Endothelial cell (in vitro differentiated cells): ENCODE measurements around the gene IGLL1. TPM values are rescaled to one million over a fixed set of nuclear protein-coding genes. Genes with fewer than 3 reads are reported as not detected.
"Not testable (repeated sequence)": the region's sequence is repeated elsewhere in the genome, so short reads cannot be mapped to it uniquely, and the experiment has no call there.

Experiments used
- DNase-seq: peaks from one replicate; pipeline ENCODE4 v3.0.0; 2021; ENCODE audit warnings: low spot score
- H3K27ac Mint-ChIP-seq: one replicate; pipeline ENCODE4 v1.8.0; 2021; ENCODE audit warnings: mixed read lengths, inconsistent platforms; ENCODE audit not compliant: unreplicated experiment
- H3K27me3 Mint-ChIP-seq: one replicate; pipeline ENCODE4 v1.8.0; 2021; ENCODE audit warnings: mild to moderate bottlenecking, moderate library complexity, mixed read lengths, inconsistent platforms; ENCODE audit not compliant: unreplicated experiment
- H3K36me3 Mint-ChIP-seq: one replicate; pipeline ENCODE4 v1.8.0; 2021; ENCODE audit warnings: mild to moderate bottlenecking, low read depth, mixed read lengths, inconsistent platforms; ENCODE audit not compliant: unreplicated experiment
- H3K4me1 Mint-ChIP-seq: one replicate; pipeline ENCODE4 v1.8.0; 2021; ENCODE audit warnings: mild to moderate bottlenecking, mixed read lengths, inconsistent platforms; ENCODE audit not compliant: unreplicated experiment
- H3K4me3 Mint-ChIP-seq: one replicate; pipeline ENCODE4 v1.8.0; 2021; ENCODE audit warnings: mild to moderate bottlenecking, mixed read lengths, inconsistent platforms; ENCODE audit not compliant: unreplicated experiment
- H3K9me3 Mint-ChIP-seq: one replicate; pipeline ENCODE4 v1.8.0; 2021; ENCODE audit warnings: mixed read lengths, inconsistent platforms; ENCODE audit not compliant: unreplicated experiment
- total RNA-seq: library from RNA; stranded (reverse); fragmentation: NEBNext Ultra II Directional; extraction: Animal tissue kit (Norgen Biotek cat#: 25700); gene quantifications from one replicate; pipeline ENCODE4 v1.2.1, GENCODE V29; 2021; ENCODE audit not compliant: unreplicated experiment
- TF ChIP-seq, protein P1 (sequence below): fragments of 200-600 bp; sonication (generic); IDR thresholded peaks from one replicate; pipeline ENCODE4 v1.5.0; 2021; ENCODE audit warnings: antibody characterized with exemption; ENCODE audit not compliant: unreplicated experiment

Gene IGLL1
- total RNA-seq, 1 donor from 2014 or later: not detected

DNA sequence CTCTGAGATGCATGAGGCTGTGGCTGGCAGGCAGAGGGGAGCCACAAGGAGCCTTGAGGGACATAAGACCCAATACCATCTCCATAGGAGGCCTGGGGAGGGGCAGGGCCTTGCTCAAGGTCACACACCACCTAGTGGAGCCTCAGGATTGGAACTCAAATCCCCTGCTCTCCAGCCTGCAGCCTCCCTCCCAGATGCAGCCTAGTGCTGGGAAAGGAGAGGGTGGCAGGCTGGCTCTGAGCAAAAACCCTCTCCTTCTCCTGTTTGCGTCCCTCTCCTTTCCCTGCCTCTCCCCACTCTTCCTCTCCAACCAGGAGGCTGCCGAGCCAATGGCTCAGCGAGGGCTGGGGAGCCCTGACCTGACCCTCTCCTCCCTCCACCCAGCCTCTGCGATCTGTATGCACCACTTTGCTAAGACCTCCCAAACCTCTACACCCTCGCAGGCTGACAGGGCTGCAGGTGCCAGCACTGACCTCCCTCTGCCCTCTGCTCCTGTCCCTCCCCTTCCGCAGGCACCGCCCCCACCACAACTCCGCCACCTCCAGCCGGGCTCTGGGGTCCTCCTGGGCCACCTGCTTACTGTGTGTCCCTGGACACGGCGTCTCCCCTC lies 14.7 kb downstream of the IGLL1 start:
- Mint-ChIP-seq H3K9me3 (no peaks in the 10 kb centered on the region), H3K4me3 (peak overlapping the region; percentile 83), H3K4me1 (no peaks in the 10 kb centered on the region), H3K27ac (no peak overlapping the region), H3K27me3 (peaks cover 17% of the 10 kb centered on the region), H3K36me3 (no peaks in the 10 kb centered on the region)
- no peak for DNase-seq
- TF ChIP-seq, protein P1, sequence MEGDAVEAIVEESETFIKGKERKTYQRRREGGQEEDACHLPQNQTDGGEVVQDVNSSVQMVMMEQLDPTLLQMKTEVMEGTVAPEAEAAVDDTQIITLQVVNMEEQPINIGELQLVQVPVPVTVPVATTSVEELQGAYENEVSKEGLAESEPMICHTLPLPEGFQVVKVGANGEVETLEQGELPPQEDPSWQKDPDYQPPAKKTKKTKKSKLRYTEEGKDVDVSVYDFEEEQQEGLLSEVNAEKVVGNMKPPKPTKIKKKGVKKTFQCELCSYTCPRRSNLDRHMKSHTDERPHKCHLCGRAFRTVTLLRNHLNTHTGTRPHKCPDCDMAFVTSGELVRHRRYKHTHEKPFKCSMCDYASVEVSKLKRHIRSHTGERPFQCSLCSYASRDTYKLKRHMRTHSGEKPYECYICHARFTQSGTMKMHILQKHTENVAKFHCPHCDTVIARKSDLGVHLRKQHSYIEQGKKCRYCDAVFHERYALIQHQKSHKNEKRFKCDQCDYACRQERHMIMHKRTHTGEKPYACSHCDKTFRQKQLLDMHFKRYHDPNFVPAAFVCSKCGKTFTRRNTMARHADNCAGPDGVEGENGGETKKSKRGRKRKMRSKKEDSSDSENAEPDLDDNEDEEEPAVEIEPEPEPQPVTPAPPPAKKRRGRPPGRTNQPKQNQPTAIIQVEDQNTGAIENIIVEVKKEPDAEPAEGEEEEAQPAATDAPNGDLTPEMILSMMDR: no peak

DNA sequence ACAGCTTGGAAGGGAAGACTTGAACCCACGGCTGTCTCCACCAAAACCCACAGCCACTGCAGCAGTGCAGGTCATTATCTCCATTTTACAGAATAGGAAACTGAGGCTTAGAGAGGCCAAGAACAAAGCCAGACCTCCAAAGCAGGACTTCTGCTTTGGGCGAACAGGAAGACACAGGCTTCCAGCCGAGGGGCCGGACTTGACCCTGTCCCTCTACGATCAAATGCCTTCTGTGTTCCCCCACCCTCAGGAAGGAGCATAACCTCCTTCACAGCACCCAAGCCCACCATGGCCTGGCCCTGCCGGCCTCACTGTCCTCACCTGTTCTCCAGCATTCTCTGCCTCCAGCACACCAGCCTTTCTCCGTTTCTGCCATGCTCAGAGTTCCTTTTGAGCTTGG lies 15.8 kb downstream of the IGLL1 start:
- Mint-ChIP-seq H3K4me1 (no peaks in the 10 kb centered on the region), H3K27ac (no peak overlapping the region), H3K4me3 (no peak overlapping the region), H3K9me3 (no peaks in the 10 kb centered on the region), H3K27me3 (peaks cover 17% of the 10 kb centered on the region), H3K36me3 (no peaks in the 10 kb centered on the region)
- TF ChIP-seq, protein P1: no peak
- no peak for DNase-seq

DNA sequence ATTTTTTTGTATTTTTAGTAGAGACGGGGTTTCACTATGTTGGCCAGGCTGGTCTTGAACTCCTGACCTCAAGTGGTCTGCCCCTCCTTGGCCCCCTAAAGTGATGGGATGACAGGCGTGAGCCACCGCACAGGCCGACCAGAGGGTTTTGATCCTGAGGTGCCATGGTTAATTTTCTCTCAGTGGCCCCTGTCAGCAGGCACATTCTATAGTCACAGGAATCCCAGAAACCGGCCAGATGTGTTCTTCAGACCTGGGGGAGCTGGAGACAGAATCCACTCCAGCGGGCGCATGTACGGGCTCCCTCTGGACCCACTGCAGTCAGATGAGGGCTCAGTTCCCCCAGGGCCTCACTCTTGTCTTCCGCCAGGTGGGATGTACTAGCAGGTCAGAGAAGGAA lies 17.0 kb downstream of the IGLL1 start:
- peaks cover 17% of the 10 kb centered on the region for H3K27me3 Mint-ChIP-seq
- H3K27ac Mint-ChIP-seq: no peak overlapping the region
- no peak for DNase-seq
- TF ChIP-seq, protein P1: no peak
- H3K36me3 Mint-ChIP-seq: no peaks in the 10 kb centered on the region
- no peaks in the 10 kb centered on the region for H3K4me1 Mint-ChIP-seq
- H3K9me3 Mint-ChIP-seq: no peaks in the 10 kb centered on the region
- no peak overlapping the region for H3K4me3 Mint-ChIP-seq

DNA sequence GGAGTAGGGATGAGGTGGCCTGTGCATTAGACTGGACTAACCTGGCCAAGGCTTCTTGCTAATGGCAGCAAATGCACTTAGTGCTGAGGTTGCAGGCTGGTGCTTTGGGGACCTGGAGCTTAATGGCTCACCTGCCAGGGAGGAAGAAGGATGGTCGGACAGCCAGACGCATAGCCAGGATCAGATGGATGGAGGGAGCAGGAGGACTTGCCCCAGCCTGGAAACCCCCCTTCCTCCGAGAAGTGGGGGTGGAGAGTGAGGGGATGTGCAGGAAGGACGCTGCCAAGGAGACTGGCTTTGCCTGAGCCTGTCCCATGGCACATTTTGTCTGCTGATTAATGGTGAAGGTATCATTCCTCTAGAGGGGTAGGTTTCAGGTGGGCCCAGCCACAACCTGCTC lies 17.9 kb downstream of the IGLL1 start:
- Mint-ChIP-seq H3K4me3 (no peak overlapping the region), H3K36me3 (no peaks in the 10 kb centered on the region), H3K27me3 (peaks cover 14% of the 10 kb centered on the region), H3K9me3 (no peaks in the 10 kb centered on the region), H3K27ac (no peak overlapping the region), H3K4me1 (no peaks in the 10 kb centered on the region)
- TF ChIP-seq, protein P1: no peak
- DNase-seq: no peak

DNA sequence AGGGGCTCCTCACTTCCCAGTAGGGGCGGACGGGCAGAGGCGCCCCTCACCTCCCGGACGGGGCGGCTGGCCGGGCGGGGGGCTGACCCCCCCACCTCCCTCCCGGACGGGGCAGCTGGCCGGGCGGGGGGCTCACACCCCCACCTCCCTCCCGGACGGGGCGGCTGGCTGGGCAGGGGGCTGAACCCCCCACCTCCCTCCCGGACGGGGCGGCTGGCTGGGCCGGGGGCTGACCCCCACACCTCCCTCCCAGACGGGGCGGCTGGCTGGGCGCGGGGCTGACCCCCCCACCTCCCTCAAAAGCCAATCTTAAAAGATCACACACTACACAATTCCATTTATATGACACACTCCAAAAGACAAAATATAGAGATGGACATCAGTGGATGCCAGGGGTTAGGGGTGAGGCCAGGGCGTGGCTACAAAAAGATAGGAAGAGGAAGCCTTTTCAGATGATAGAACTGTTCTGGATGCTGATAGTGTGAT lies 19.0 kb downstream of the IGLL1 start:
- H3K4me1 Mint-ChIP-seq, DNase-seq, H3K9me3 Mint-ChIP-seq, H3K36me3 Mint-ChIP-seq, H3K4me3 Mint-ChIP-seq, H3K27ac Mint-ChIP-seq: not testable (repeated sequence)
- peaks cover 11% of the 10 kb centered on the region for H3K27me3 Mint-ChIP-seq

DNA sequence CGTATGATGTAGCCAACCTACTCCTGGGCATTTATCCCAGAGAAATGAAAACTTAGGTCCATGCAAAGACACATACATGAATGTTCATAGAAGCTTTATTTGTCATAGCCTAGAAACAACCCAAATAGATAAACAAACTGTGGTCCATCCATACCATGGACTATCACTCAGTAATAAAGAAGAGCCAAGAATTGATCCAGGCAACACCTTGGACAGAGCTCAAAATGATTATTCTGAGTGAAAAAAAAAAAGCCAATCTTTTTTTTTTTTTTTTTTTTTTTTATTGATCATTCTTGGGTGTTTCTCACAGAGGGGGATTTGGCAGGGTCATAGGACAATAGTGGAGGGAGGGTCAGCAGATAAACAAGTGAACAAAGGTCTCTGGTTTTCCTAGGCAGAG lies 19.9 kb downstream of the IGLL1 start:
- H3K27me3 Mint-ChIP-seq, H3K9me3 Mint-ChIP-seq, H3K27ac Mint-ChIP-seq, H3K36me3 Mint-ChIP-seq, H3K4me3 Mint-ChIP-seq, DNase-seq, H3K4me1 Mint-ChIP-seq: not testable (repeated sequence)
